IPS-20b (cell line): ENCODE measurements around the gene TCF12.

Source experiments
- H3K27ac ChIP-seq: one replicate; pipeline ENCODE4 v1.5.1; 2013; ENCODE audit warnings: low read length
- H3K27me3 ChIP-seq: 2 replicates; pipeline ENCODE4 v1.6.1; 2013; ENCODE audit warnings: mild to moderate bottlenecking, low read length, inconsistent platforms; ENCODE audit not compliant: insufficient read depth
- H3K36me3 ChIP-seq: 2 replicates; pipeline ENCODE4 v1.6.1; 2013; ENCODE audit warnings: low read depth, mild to moderate bottlenecking, inconsistent platforms, low read length, moderate library complexity; ENCODE audit not compliant: insufficient read depth
- H3K4me1 ChIP-seq: 2 replicates; pipeline ENCODE4 v1.6.1; 2013; ENCODE audit warnings: mild to moderate bottlenecking, control low read depth, inconsistent platforms, low read length, moderate library complexity; ENCODE audit not compliant: insufficient read depth
- H3K4me3 ChIP-seq: 2 replicates; pipeline ENCODE4 v1.5.1; 2013; ENCODE audit warnings: mild to moderate bottlenecking, low read length, inconsistent platforms
- H3K9ac ChIP-seq: 2 replicates; pipeline ENCODE4 v1.6.1; 2013; ENCODE audit warnings: low read depth, mild to moderate bottlenecking, inconsistent platforms, low read length, moderate library complexity
- H3K9me3 ChIP-seq: 2 replicates; pipeline ENCODE4 v1.6.1; 2013; ENCODE audit warnings: mild to moderate bottlenecking, low read depth, low read length, inconsistent platforms; ENCODE audit not compliant: insufficient read depth

Gene TCF12

DNA sequence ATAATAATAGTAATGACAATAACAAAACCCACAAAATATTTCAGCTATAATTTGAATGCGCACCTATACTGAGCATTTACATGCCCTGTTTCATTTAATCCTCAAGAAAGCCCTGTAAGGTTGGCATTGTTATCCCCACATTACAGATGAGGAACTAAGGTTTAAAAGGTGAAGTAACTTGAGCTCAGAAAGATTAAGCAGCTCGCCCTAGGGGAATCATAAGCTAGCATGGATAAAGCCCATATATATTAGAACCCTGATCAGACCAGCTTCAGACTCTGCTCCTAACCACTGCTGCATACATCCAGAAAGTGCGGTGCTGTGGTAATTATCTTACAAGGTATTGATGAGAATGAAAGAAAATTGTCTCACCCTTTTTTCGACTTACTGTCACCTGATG is 316.7 kb downstream of the TCF12 start:
- H3K9me3 ChIP-seq = no peaks in the 10 kb centered on the region
- no peak overlapping the region for H3K9ac ChIP-seq
- no peaks in the 10 kb centered on the region for H3K27me3 ChIP-seq
- no peak overlapping the region for H3K27ac ChIP-seq
- H3K36me3 ChIP-seq = peaks cover 46% of the 10 kb centered on the region
- H3K4me3 ChIP-seq = no peak overlapping the region
- H3K4me1 ChIP-seq = peaks cover 28% of the 10 kb centered on the region; the same call in 1 of the 2 replicates

DNA sequence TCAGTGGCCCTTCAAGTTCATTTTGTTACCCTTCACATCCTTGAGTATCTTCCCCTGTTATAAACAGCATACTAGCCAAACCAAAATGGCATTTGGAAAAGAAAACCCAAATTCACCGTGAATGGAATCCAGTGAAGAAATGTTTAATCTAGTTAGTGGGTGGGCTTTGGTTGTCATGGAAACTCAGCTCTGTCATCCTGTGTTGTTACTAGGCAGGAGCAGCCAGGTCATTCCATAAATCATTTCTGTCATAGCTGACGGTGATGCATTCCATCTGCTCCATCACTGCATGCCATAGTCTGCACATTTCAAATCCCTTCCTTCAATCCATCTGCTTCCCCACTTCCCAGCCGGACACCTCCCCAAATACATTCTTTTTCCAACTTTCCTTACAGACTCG is 317.4 kb downstream of the TCF12 start:
- Histone ChIP-seq H3K4me3 (no peak overlapping the region), H3K36me3 (peaks cover 48% of the 10 kb centered on the region), H3K27ac (no peak overlapping the region), H3K9me3 (no peaks in the 10 kb centered on the region), H3K4me1 (peaks cover 28% of the 10 kb centered on the region; the same call in 1 of the 2 replicates), H3K27me3 (no peaks in the 10 kb centered on the region), H3K9ac (no peak overlapping the region)

DNA sequence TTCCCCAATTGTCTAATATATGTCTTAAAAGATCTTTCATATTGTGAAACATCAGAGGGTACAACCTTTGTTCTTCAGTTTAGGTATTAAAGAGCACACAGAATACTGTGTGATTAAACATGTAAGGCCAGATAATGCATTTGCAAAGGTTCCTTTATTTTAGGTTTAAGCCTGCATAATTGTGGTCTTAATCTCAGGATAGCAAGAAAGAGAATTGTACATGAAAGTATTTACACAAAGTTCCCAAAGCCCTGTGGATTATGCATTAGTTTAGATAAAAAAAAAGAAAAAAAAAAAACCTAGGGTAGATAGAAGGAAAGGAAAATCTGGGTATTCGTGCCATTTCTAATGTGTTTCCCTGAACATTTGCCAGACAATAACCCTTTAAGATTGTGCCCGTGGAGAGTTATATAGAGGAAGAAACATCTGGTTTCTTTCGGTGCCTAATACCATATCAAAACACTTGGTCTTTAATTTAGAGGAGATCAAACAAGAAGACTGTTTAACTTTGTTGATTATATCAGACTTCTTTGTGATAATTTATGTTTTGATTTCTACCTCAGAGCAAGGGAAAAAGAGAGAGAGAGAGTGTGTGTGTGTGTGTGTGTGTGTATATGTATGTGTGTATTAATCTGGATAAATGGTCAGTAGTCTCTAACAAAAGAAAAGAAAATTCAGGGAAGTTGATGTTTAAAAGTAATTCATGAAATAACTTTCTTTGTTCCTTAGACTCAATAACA is 318.3 kb downstream of the TCF12 start:
- H3K36me3 ChIP-seq = peaks cover 47% of the 10 kb centered on the region
- no peak overlapping the region for H3K4me3 ChIP-seq
- H3K27ac ChIP-seq = no peak overlapping the region

DNA sequence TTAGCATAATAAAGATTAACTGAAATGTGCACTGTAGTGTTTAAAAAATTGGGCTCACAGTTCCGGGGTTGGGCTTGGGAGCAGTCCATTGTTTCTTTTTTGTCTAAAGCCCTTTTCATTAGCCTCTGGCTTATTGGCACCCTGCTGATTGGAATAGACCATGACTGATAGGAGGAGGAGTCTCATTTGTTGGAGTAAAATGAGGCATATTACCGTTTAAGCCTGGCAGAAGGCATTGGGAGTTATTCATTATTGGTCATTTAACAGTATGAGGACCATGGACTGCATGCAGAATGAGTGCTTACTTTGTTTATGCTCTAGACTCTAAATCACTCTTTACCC is 318.8 kb downstream of the TCF12 start:
- H3K9ac ChIP-seq = no peak overlapping the region
- H3K27me3 ChIP-seq = no peaks in the 10 kb centered on the region
- H3K36me3 ChIP-seq = peaks cover 41% of the 10 kb centered on the region
- peaks cover 31% of the 10 kb centered on the region; the same call in 1 of the 2 replicates for H3K4me1 ChIP-seq
- H3K9me3 ChIP-seq = no peaks in the 10 kb centered on the region
- no peak overlapping the region for H3K27ac ChIP-seq
- H3K4me3 ChIP-seq = no peak overlapping the region

More for the DNA sequence above, 318.3 kb downstream of the TCF12 start:
- Histone ChIP-seq H3K27me3 (no peaks in the 10 kb centered on the region), H3K9me3 (no peaks in the 10 kb centered on the region), H3K4me1 (peaks cover 28% of the 10 kb centered on the region; the same call in 1 of the 2 replicates), H3K9ac (no peak overlapping the region)

DNA sequence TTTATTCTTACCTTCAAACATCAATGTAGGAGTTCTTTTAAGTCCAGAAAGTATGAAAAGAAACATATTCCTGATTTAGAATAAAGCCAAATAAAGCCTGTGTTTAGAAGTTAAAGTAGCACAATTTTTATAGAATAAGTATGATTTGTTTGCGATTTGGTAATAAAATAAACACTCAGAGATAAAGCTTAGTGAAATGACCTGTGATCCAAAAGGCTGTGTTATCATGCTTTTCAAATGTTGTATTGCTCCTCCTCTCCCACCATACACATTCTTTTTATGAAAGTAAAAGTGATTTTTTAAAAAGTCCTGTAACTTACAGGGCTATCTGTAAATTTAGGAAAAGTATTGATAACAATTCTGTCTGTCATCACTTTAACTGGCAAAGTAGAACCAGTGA is 319.2 kb downstream of the TCF12 start:
- H3K9ac ChIP-seq = no peak overlapping the region
- H3K9me3 ChIP-seq = no peaks in the 10 kb centered on the region
- no peaks in the 10 kb centered on the region for H3K27me3 ChIP-seq
- H3K36me3 ChIP-seq = peaks cover 38% of the 10 kb centered on the region
- H3K4me1 ChIP-seq = peaks cover 31% of the 10 kb centered on the region; the same call in 1 of the 2 replicates
- no peak overlapping the region for H3K27ac ChIP-seq
- H3K4me3 ChIP-seq = no peak overlapping the region

DNA sequence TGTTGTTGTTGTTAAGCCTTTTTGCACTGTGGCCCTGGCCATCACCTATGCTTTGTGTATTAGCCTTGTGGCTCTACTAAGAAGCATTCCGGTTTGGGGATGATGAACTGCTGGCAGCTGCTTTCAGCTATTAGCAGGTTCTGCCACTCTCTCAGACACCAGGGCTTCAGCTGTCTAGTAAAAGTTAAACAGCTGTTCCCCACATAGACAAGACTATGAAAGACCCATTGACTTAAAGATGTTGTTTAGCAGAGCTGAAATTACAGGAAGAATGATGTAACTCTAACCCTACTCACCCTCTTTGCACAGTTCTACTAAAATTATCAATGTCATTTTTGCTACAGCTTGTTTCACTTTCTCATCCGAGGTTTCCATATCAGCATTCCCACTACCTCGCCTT is 326.7 kb downstream of the TCF12 start:
- H3K27me3 ChIP-seq = no peaks in the 10 kb centered on the region
- peaks cover 51% of the 10 kb centered on the region for H3K36me3 ChIP-seq

DNA sequence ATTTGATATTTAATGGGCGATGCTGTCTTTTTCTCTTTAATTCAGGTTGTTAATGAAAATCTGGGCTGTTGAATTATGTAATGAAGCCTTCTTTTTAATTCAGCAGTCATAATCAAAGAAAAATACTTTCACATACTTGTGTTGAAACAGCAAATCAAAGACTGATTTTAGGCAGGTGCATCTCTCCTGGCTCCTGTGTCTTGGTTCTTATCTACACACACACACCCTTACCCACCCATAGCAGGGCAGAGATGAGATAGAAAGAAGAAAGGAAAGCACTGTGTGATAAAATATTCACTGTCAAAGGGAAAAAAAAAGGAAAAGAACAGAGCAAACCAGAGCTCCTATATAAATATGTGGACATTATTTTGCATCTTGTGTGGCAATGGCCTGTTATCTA is 327.3 kb downstream of the TCF12 start:
- peaks cover 2% of the 10 kb centered on the region; the same call in 1 of the 2 replicates for H3K4me1 ChIP-seq
- no peak overlapping the region for H3K9ac ChIP-seq
- H3K36me3 ChIP-seq = peaks cover 52% of the 10 kb centered on the region

More for the DNA sequence above, 326.7 kb downstream of the TCF12 start:
- H3K4me1 ChIP-seq = peaks cover 2% of the 10 kb centered on the region; the same call in 1 of the 2 replicates
- no peak overlapping the region for H3K27ac ChIP-seq
- no peak overlapping the region for H3K4me3 ChIP-seq
- no peak overlapping the region for H3K9ac ChIP-seq
- no peaks in the 10 kb centered on the region for H3K9me3 ChIP-seq

DNA sequence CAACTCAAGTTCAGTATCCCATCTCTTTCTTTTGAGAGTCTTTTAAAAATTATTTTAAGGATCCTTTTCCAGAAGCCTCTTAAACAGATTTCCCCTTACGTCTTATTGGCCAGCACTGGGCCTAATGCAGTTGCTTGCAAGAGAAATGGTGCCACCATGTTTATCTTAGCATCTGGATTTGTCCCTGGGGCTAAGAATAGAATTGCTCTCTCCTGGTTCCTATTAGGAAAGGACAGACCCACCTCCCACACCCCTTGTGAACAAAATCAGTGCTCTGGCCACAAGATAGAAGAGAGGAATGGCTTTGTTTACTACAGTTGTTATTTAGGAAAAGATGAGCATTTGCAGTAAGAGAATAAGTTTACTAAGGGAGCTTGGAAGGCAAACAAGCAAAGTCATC is 329.6 kb downstream of the TCF12 start:
- no peak overlapping the region for H3K9ac ChIP-seq
- H3K27ac ChIP-seq = no peak overlapping the region
- no peaks in the 10 kb centered on the region for H3K27me3 ChIP-seq
- H3K4me1 ChIP-seq = peaks cover 20% of the 10 kb centered on the region
- no peaks in the 10 kb centered on the region for H3K9me3 ChIP-seq
- no peak overlapping the region for H3K4me3 ChIP-seq
- H3K36me3 ChIP-seq = peaks cover 48% of the 10 kb centered on the region

More for the DNA sequence above, 327.3 kb downstream of the TCF12 start:
- no peak overlapping the region for H3K4me3 ChIP-seq
- H3K9me3 ChIP-seq = no peaks in the 10 kb centered on the region
- H3K27me3 ChIP-seq = no peaks in the 10 kb centered on the region
- no peak overlapping the region for H3K27ac ChIP-seq

DNA sequence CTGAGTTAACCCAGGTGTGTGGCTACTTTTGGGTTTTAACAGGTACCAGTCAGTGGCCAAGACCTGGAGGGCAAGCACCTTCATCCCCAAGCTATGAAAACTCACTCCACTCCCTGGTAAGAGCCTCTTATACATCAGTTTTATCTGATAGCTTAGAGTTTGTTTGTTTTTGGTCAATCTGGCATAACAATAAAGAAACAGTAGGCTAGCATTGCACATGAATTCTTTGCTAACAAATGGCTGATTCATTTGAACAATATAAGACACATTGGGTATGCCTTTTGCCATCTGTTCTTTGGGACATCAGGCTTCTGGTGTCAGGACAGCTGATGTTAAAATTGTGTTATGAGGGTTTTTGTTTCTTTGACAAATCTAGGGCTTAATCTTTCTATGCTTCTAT is 332.9 kb downstream of the TCF12 start:
- no peak overlapping the region for H3K9ac ChIP-seq
- no peaks in the 10 kb centered on the region for H3K9me3 ChIP-seq
- H3K36me3 ChIP-seq = peaks cover 35% of the 10 kb centered on the region
- H3K4me3 ChIP-seq = peak overlapping the region; percentile 12; the same call in 1 of the 2 replicates
- H3K27me3 ChIP-seq = no peaks in the 10 kb centered on the region
- no peak overlapping the region for H3K27ac ChIP-seq
- H3K4me1 ChIP-seq = peaks cover 27% of the 10 kb centered on the region

DNA sequence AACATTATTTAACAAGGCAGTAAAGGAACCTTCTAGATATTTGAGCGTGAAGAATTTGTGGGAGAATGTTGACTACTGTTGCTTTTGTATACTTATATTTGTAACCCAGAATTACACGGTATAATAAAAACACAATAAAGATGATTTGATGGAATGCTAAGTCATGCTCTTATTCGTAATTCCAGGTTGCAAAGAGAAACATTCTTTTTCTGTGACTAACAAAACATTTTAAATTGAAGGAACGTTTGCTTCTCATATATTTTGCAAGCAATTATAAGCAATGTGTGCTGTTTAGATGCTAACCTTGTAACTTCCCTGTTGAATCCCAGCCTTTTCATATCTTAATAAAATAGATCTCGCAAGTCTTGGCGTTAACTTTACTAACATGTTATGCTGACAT is 333.5 kb downstream of the TCF12 start:
- Histone ChIP-seq H3K4me3 (no peak overlapping the region), H3K36me3 (peaks cover 29% of the 10 kb centered on the region), H3K9ac (peak overlapping the region; percentile 38; the same call in 1 of the 2 replicates), H3K4me1 (peaks cover 27% of the 10 kb centered on the region), H3K27me3 (no peaks in the 10 kb centered on the region), H3K9me3 (no peaks in the 10 kb centered on the region), H3K27ac (no peak overlapping the region)

DNA sequence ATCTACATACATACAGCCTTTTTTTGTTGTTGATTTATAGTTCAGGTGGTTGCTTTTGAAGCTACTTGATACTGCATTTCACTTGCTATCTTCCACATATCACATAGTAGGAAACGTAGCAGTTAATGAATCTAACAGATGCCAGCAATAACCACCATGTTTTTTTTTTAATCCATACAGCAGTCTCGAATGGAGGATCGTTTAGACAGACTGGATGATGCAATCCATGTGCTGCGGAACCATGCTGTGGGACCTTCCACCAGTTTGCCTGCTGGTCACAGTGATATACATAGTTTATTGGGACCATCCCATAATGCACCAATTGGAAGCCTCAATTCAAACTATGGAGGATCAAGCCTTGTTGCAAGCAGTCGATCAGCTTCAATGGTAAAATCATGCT is 334.6 kb downstream of the TCF12 start:
- H3K9me3 ChIP-seq = no peaks in the 10 kb centered on the region
- peaks cover 21% of the 10 kb centered on the region for H3K36me3 ChIP-seq
- H3K4me1 ChIP-seq = peaks cover 27% of the 10 kb centered on the region
- H3K27me3 ChIP-seq = no peaks in the 10 kb centered on the region
- peak overlapping the region; percentile 12; the same call in 1 of the 2 replicates for H3K9ac ChIP-seq
- H3K4me3 ChIP-seq = no peak overlapping the region
- H3K27ac ChIP-seq = peak overlapping the region; percentile 52

DNA sequence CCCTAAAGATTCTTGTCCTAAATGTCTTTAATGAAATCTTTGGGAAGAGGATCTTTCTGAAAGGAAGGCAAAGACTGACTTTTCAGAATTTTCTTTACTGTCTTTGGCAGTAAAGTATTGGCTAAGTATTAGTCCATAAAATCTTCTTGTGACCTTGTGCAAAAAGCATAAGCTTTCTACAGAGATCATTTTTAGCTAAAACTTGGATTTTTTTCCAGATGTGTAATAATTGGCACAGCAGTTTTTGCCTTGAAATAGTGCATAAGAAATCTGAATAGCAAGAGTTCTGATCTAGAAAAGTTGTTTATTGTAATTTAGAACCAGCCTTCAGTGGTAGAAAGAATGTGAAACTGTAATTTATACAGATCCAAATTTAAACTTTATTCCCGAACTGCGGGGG is 335.1 kb downstream of the TCF12 start:
- Histone ChIP-seq H3K4me3 (no peak overlapping the region), H3K4me1 (peaks cover 27% of the 10 kb centered on the region), H3K9ac (no peak overlapping the region; the same call in 1 of the 2 replicates), H3K9me3 (no peaks in the 10 kb centered on the region), H3K36me3 (peaks cover 21% of the 10 kb centered on the region), H3K27me3 (no peaks in the 10 kb centered on the region), H3K27ac (peak overlapping the region; percentile 52)
